Astrocyte of the cerebellum (primary cell): ENCODE data around the gene PIK3IP1.
A peak's percentile ranks its signal among the peaks of the same experiment; 100 is the strongest.

Source experiments
- DNase-seq: peaks from one replicate; pipeline ENCODE4 v3.0.0-alpha.2; 2011; ENCODE audit warnings: low read depth
- H3K4me3 ChIP-seq: 2 replicates; pipeline ENCODE4 v1.5.1; 2011; ENCODE audit warnings: mild to moderate bottlenecking, low read depth, low read length, moderate library complexity
- CTCF ChIP-seq: IDR thresholded peaks from 2 replicates; pipeline ENCODE4 v1.5.1; 2012; ENCODE audit warnings: low read length, low read depth, moderate library complexity, mild to moderate bottlenecking; ENCODE audit errors: missing control alignments
- in situ Hi-C: cut with HindIII; loops from 2 replicates; pipeline ENCODE4 v1.10.0; 2017; ENCODE audit warnings: low sequenced_read_pairs

Gene PIK3IP1

GRCh38 chr22:31295831-31296657 lies 3.8 kb upstream of the PIK3IP1 start:
- no peak for DNase-seq
- no peak overlapping the region for H3K4me3 ChIP-seq
- in situ Hi-C loops = no loop called here
- no peak for TF ChIP-seq CTCF

- in situ Hi-C loops = no loop called here
- no peak overlapping the region for H3K4me3 ChIP-seq
- no peak for DNase-seq
- no peak for TF ChIP-seq CTCF
These were observed 3.1 kb upstream of the PIK3IP1 start for GRCh38 chr22:31295360-31295759.

DNA sequence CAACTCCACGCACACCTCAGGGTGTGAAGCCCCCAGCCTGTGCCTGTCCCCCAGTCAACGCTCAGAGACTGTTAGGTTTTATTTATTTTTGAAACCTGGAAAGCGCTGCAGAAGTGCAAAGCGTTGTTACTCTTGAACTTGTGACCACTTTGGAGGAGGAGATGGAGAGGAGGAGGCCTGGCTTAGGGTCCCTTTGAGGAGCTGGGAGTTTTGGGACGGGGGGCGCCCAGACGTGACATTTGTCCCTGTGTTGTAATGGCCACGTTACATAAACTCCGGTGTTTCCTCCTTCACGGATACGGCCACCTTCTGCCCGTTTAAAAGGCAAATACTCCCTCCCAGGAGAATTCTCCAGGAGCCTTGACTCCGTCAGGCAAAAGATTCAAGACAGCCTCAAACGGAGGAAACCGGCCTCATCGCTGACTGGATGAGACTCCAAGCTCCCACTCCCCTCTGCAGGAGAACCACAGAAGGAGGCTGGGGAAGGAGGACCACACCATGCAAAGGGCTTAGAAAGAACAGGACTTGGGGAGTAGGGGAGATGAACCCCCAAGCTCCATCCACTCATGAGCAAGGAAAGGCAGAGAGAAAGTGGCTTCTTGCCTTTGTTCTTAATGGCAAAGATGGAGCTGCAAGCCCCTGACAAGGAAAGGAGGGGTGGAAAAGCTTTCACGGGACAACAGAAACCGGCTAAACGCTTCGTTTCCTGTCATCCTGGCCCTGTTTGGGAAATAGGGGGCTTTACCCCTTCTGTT lies 630 bp downstream of the PIK3IP1 start:
- DNase-seq = no peak
- no peak for TF ChIP-seq CTCF
- peak overlapping the region; percentile 49 for H3K4me3 ChIP-seq
- in situ Hi-C loops = no loop called here

DNA sequence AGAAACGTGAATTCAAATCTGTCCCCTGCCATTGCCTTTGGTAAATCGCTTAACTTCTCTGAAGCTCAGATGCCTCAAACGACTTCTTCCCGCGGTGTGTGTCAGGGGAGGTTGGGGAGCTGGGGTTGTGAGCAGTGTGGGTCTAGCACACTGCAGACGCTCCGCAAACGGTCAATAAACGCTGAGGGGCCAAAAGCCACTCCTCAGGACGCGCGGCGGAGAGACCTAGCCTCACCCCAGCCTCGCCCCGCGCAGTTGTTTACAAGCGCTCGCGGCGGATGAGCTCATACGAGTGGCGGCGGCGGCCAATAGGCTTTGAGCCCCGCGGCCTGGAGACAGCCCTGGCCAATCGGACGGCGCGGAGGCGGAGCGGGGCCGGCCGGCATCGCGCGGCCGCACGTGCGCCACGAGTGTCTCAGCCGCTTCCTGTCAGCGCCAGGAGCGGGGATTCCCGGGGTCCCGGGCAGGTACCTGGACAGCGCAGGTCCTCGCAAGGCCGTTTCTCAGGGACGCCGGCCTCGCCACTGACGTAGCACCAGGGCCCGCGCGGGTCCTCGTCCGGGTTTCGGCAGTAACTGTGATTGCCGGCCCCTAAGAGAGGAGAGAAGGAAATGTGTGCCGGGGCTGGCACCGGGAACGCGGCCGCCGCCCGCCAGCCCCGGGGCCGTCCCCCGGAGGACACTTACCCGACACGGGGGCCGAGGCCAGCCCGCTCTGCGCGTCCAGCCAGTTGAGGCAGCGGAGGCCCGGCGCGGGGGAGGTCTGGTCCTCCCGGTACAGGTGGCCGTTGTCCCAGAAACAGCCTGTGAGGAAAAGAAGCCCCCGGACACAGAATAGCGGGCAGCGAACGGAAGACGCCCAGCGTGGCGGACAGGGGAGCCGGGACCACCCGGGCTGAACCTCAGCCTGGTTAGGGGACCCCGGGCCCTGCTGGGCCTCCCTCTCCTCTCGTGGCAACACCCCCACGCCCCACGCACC lies 1.5 kb downstream of the PIK3IP1 start:
- TF ChIP-seq CTCF = no peak
- peak overlapping the region; percentile 49 for H3K4me3 ChIP-seq
- DNase-seq = peak; percentile 62
- in situ Hi-C loops = no loop called here

GRCh38 chr22:31289344-31289743 lies 2.9 kb downstream of the PIK3IP1 start:
- H3K4me3 ChIP-seq = no peak overlapping the region
- in situ Hi-C loops = no loop called here
- DNase-seq = no peak
- TF ChIP-seq CTCF = no peak
